Activated T-helper 1 cell treated with anti-CD3 and anti-CD28 coated beads, Interleukin-12 subunit alpha, Interleukin-12 subunit beta, Interleukin-2, Interleukin-4 antibody, amounts not matched to agents 30 ng/mL and 10 ng/mL and 1 ng/mL, durations not matched to agents 14 hours and 24 hours and 36 hours (primary cell): Measurements from ENCODE around the gene SYNGR4. TPM values are rescaled to one million over a fixed set of nuclear protein-coding genes. Genes with fewer than 3 reads are reported as not detected.

Experiments
- DNase-seq: peaks from one replicate; pipeline ENCODE4 v3.0.0; 2021; ENCODE audit warnings: low spot score
- H3K27ac Mint-ChIP-seq: one replicate; pipeline ENCODE4 v1.8.0; 2021; ENCODE audit warnings: mild to moderate bottlenecking, mixed read lengths
- H3K27me3 Mint-ChIP-seq: one replicate; pipeline ENCODE4 v1.8.0; 2022; ENCODE audit warnings: mild to moderate bottlenecking, moderate library complexity, mixed read lengths; ENCODE audit not compliant: insufficient read depth
- H3K36me3 Mint-ChIP-seq: one replicate; pipeline ENCODE4 v1.8.0; 2021; ENCODE audit warnings: low read depth, mixed read lengths
- H3K4me1 Mint-ChIP-seq: one replicate; pipeline ENCODE4 v1.8.0; 2021; ENCODE audit warnings: low read depth, mixed read lengths
- H3K4me3 Mint-ChIP-seq: one replicate; pipeline ENCODE4 v1.8.0; 2021; ENCODE audit warnings: mild to moderate bottlenecking, moderate library complexity, mixed read lengths
- H3K9me3 Mint-ChIP-seq: one replicate; pipeline ENCODE4 v1.8.0; 2021; ENCODE audit warnings: mixed read lengths
- intact Hi-C: fragments of 100-400 bp; cut with micrococcal nuclease; formaldehyde crosslinking; loops from one replicate; pipeline ENCODE4 v1.15.1; 2024
- total RNA-seq: library from RNA; stranded (reverse); gene quantifications from 2 replicates; pipeline ENCODE4 v1.2.3, GENCODE V29; 2022

SYNGR4 gene
- total RNA-seq, 1 donor from 2014 or later, result not detected

DNA sequence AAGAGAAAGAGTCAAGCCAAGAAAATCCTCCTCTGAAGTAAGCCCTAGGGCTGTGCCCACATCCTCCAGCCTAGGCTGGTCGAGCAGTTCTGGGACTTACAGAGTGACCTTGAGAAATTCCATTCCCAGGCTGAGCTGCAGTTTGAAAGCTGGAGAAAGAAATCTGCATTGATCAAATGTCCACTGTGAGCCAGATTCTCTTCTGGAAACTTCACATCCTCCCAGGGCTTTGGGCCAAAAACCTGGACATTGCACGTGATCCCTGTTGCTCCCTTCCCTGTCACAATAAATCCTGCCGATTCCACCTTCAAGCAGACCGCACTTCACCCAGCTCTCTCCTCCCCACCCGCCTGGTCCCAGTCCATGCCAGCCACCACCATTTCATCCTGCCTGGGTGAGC, 16.1 kb upstream of the SYNGR4 start:
- H3K36me3 Mint-ChIP-seq, result no peaks in the 10 kb centered on the region

DNA sequence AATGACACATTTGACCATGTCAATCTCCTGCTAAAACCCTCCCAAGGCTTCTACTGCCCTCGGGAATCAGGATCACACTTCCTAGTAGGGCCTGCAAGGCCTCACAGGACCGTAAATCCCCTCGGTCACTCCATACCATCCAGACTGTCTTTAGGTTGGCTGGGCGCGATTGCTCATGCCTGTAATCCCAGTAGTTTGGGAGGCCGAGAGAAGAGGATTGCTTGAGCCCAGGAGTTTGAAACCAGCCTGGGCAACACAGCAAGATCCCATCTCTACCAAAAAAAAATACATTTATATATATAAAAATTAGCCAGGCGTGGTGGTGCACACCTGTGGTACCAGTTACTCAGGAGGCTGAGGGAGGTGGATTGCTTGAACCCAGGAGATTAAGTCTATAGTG, 15.4 kb upstream of the SYNGR4 start:
- DNase-seq, result no peak
- no peaks in the 10 kb centered on the region for H3K27me3 Mint-ChIP-seq
- peaks cover 5% of the 10 kb centered on the region for H3K4me1 Mint-ChIP-seq
- no peaks in the 10 kb centered on the region for H3K36me3 Mint-ChIP-seq
- no peak overlapping the region for H3K4me3 Mint-ChIP-seq
- no peaks in the 10 kb centered on the region for H3K9me3 Mint-ChIP-seq
- H3K27ac Mint-ChIP-seq, result no peak overlapping the region
- intact Hi-C loops, result no loop called here

More for the DNA sequence above, 16.1 kb upstream of the SYNGR4 start:
- Mint-ChIP-seq H3K27me3 (no peaks in the 10 kb centered on the region), H3K9me3 (no peaks in the 10 kb centered on the region), H3K4me1 (peaks cover 5% of the 10 kb centered on the region), H3K4me3 (no peak overlapping the region), H3K27ac (peak overlapping the region; percentile 10)
- intact Hi-C loops, result no loop called here
- DNase-seq, result no peak

- Mint-ChIP-seq H3K9me3 (no peaks in the 10 kb centered on the region), H3K27me3 (no peaks in the 10 kb centered on the region), H3K27ac (no peak overlapping the region), H3K4me1 (peaks cover 5% of the 10 kb centered on the region), H3K4me3 (no peak overlapping the region), H3K36me3 (no peaks in the 10 kb centered on the region)
- intact Hi-C loops, result loop anchor here (1.0 to 2.0 kb wide), 2 partner anchors 30 to 37 kb away; a partner anchor contains a TSS
- no peak for DNase-seq
Observed at GRCh38 chr19:48350856-48351255, 13.3 kb upstream of the SYNGR4 start.

DNA sequence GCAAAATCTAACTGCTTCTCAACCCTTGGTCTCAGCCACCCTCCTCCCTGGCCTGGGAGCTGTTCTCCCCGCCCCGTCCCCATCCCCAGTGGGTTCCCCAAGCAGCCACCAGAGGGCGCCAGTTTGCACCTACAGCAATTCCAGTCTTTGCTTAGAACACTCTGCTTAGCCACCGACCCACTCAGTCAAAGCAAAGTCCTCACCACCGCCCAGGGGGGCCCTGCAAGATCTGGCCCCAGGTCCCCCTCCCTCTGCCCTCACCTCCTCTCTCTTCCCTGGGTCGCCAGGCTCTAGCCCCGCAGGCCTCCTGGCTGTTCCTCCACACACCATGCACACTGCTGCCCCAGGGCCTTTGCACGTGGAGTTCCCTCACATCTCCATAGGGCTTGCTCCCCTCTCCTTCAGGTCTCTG, 12.8 kb upstream of the SYNGR4 start:
- H3K4me1 Mint-ChIP-seq, result peaks cover 5% of the 10 kb centered on the region
- no peak overlapping the region for H3K27ac Mint-ChIP-seq
- no peaks in the 10 kb centered on the region for H3K27me3 Mint-ChIP-seq
- intact Hi-C loops, result loop anchor here (1.0 to 2.0 kb wide), 2 partner anchors 31 to 37 kb away; a partner anchor contains a TSS
- no peaks in the 10 kb centered on the region for H3K36me3 Mint-ChIP-seq
- H3K9me3 Mint-ChIP-seq, result no peaks in the 10 kb centered on the region
- peak; percentile 69 for DNase-seq
- H3K4me3 Mint-ChIP-seq, result no peak overlapping the region

- peaks cover 3% of the 10 kb centered on the region for H3K36me3 Mint-ChIP-seq
- H3K27me3 Mint-ChIP-seq, result no peaks in the 10 kb centered on the region
- no peak for DNase-seq
- H3K27ac Mint-ChIP-seq, result no peak overlapping the region
- H3K4me3 Mint-ChIP-seq, result no peak overlapping the region
- no peaks in the 10 kb centered on the region for H3K9me3 Mint-ChIP-seq
- H3K4me1 Mint-ChIP-seq, result peaks cover 5% of the 10 kb centered on the region
- intact Hi-C loops, result no loop called here
Observed at GRCh38 chr19:48353677-48354076, 10.5 kb upstream of the SYNGR4 start.

DNA sequence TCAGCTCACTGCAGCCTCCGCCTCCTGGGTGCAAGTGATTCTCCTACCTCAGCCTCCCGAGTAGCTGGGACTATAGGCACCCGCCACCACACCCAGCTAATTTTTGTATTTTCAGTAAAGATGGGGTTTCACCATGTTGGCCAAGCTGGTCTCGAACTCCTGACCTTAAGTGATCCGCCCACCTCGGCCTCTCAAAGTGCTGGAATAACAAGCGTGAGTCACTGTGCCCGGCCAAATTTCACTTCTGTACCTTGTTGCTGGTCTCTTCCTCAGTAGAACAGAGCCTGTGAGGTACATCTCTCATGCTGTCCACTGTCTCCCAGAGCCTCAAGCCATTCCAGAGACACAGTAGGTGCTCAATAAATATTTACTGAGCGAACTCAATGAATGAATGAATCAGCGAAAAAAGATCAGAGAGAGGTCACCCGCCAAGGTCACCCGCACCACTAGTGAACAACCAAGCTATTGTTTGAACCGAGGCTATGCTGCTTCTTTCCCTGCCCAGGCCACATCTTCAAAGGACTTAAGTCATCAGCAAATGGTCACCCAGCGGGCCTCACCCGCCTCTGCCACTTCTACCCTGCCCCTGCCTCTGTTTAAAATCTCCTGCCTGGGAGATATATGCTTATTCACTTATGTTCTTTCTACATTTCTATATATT, 9.7 kb upstream of the SYNGR4 start:
- H3K36me3 Mint-ChIP-seq, result peaks cover 3% of the 10 kb centered on the region
- no peaks in the 10 kb centered on the region for H3K9me3 Mint-ChIP-seq
- no peaks in the 10 kb centered on the region for H3K27me3 Mint-ChIP-seq
- H3K27ac Mint-ChIP-seq, result no peak overlapping the region
- H3K4me3 Mint-ChIP-seq, result no peak overlapping the region
- H3K4me1 Mint-ChIP-seq, result peaks cover 5% of the 10 kb centered on the region
- no peak for DNase-seq
- intact Hi-C loops, result no loop called here

- intact Hi-C loops, result no loop called here
- H3K36me3 Mint-ChIP-seq, result peaks cover 3% of the 10 kb centered on the region
- no peaks in the 10 kb centered on the region for H3K27me3 Mint-ChIP-seq
- no peak overlapping the region for H3K27ac Mint-ChIP-seq
- peaks cover 5% of the 10 kb centered on the region for H3K4me1 Mint-ChIP-seq
- no peak for DNase-seq
- H3K4me3 Mint-ChIP-seq, result no peak overlapping the region
- H3K9me3 Mint-ChIP-seq, result no peaks in the 10 kb centered on the region
Observed at GRCh38 chr19:48355365-48355954, 8.7 kb upstream of the SYNGR4 start.

GRCh38 chr19:48359123-48359522, 5.0 kb upstream of the SYNGR4 start:
- peaks cover 7% of the 10 kb centered on the region for H3K36me3 Mint-ChIP-seq
- no peak overlapping the region for H3K4me3 Mint-ChIP-seq
- no peaks in the 10 kb centered on the region for H3K27me3 Mint-ChIP-seq
- no peak overlapping the region for H3K27ac Mint-ChIP-seq
- intact Hi-C loops, result no loop called here
- H3K9me3 Mint-ChIP-seq, result no peaks in the 10 kb centered on the region
- no peak for DNase-seq
- H3K4me1 Mint-ChIP-seq, result peaks cover 6% of the 10 kb centered on the region

- H3K27me3 Mint-ChIP-seq, result no peaks in the 10 kb centered on the region
- no peak overlapping the region for H3K4me3 Mint-ChIP-seq
- H3K9me3 Mint-ChIP-seq, result no peaks in the 10 kb centered on the region
- DNase-seq, result no peak
- H3K36me3 Mint-ChIP-seq, result peaks cover 7% of the 10 kb centered on the region
- intact Hi-C loops, result loop anchor here (2.0 to 10.0 kb wide), 4 partner anchors 130 to 1280 kb away; partner anchors contain the start of genes GYS1, NAPA, RRAS and RUVBL2
- peaks cover 6% of the 10 kb centered on the region for H3K4me1 Mint-ChIP-seq
- H3K27ac Mint-ChIP-seq, result no peak overlapping the region
Observed at GRCh38 chr19:48361912-48362311, 2.3 kb upstream of the SYNGR4 start.

DNA sequence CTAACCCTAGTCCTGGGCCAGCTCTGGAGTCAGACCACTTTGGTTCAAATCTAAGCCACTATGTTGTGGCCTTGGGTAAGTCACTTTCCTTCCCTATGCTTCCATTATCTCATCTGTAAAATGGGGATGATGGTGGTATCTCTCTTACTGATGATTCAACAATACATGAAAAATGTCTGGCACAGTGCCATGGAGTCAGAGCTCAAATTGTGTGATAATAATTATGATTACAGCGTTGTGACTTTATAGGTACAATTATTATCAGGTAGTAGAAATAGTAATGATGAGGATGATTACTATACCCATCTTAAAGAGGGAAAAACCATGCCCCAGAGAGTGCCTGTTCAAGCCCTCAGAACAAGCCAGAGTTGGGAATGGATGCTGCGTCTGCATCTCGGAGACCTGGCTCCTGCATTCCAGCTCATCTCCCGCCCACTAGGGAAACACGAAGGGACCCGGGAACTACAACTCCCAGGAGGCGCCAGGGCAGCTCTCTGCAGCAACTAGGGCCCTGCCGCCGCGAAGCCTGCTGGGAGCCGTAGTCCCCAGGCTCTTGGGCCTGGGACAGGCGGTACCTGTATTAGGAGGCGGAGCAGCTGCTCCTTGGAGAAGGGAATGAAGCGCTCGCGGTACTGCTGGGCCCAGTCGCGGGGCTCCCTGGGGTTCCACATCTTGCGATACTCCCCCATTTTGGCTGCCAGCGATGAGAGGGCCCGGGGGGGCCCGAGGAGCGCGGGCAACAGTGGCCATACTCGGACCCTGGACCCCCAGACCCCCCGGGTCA, 1.3 kb upstream of the SYNGR4 start:
- peak overlapping the region; percentile 87 for H3K27ac Mint-ChIP-seq
- peak overlapping the region; percentile 85 for H3K4me3 Mint-ChIP-seq
- peak; percentile 86 for DNase-seq
- peaks cover 7% of the 10 kb centered on the region for H3K36me3 Mint-ChIP-seq
- no peaks in the 10 kb centered on the region for H3K27me3 Mint-ChIP-seq
- no peaks in the 10 kb centered on the region for H3K9me3 Mint-ChIP-seq
- intact Hi-C loops, result loop anchor here (1.0 to 10.0 kb wide), 7 partner anchors 52 to 1279 kb away; partner anchors contain the start of genes GYS1, NAPA, RPL18 and RRAS
- peaks cover 6% of the 10 kb centered on the region for H3K4me1 Mint-ChIP-seq

DNA sequence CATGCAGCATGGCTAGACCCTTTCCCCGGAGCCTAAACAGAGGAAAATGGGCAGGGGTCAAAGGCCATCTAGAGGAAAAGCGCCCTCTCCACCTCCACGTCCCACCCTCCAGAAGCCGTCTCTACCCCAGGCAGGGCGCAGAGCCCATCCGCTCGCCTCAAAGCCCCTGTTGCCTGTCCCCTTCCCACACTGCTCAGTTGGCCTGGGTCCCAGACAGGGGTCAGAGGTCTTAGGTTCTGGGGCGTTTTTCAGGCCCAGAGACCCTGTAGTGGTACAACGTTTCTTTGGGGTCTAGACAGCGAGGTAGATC, 712 bp upstream of the SYNGR4 start:
- intact Hi-C loops, result loop anchor here (1.0 to 10.0 kb wide), 7 partner anchors 52 to 1279 kb away; partner anchors contain the start of genes GYS1, NAPA, RPL18 and RRAS
- H3K4me3 Mint-ChIP-seq, result peak overlapping the region; percentile 85
- H3K36me3 Mint-ChIP-seq, result peaks cover 5% of the 10 kb centered on the region

DNA sequence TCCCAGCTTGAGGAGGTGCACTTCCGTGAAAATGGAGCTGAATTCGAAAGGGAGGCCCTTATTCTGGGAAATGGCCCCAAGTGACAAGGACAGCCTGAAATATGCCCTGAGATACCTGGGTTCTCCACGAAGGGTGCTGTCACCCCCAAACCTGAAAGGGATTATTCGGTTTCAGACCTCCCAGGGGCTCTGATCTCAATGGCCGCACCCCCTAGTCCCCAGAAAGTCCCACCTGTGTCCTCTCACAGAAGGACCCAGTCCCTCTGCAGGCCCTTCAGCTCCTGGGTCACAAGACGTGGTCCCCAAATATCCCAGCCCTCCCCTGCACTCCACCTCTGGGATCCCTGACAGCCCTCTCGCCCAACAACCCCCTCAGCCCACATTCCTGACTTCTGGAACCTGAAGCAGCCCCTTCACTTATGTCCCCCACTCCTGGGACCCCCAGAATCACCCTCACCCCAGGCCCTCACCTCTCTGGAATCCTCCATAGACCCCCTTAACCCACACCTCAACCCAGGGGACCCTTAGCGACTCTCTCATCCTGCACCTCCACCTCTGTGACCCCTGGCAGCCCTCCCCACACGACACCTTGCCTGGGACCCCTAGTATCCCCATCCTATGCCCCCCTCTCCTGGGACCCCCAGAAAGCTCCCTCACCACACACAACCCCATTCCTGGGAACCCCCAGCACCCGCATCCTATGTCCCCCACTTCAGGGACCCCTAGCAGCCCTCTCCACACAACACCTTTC, 606 bp downstream of the SYNGR4 start:
- Mint-ChIP-seq H3K27ac (peak overlapping the region; percentile 87), H3K27me3 (no peaks in the 10 kb centered on the region), H3K36me3 (peaks cover 4% of the 10 kb centered on the region), H3K4me1 (peaks cover 6% of the 10 kb centered on the region), H3K4me3 (peak overlapping the region; percentile 85), H3K9me3 (no peaks in the 10 kb centered on the region)
- DNase-seq, result no peak
- intact Hi-C loops, result loop anchor here (1.0 to 10.0 kb wide), 13 partner anchors 27 to 1278 kb away; partner anchors contain the start of genes CYTH2, DBP, GRWD1 and KDELR1

More for the DNA sequence above, 712 bp upstream of the SYNGR4 start:
- Mint-ChIP-seq H3K4me1 (peaks cover 6% of the 10 kb centered on the region), H3K9me3 (no peaks in the 10 kb centered on the region), H3K27me3 (no peaks in the 10 kb centered on the region), H3K27ac (peak overlapping the region; percentile 87)
- DNase-seq, result no peak
